ENCODE results near the gene RGS3. TPM values are rescaled to one million over a fixed set of nuclear protein-coding genes. Genes with fewer than 3 reads are reported as not detected.
"Not testable (repeated sequence)": the region's sequence is repeated elsewhere in the genome, so short reads cannot be mapped to it uniquely, and the experiment has no call there.

The RGS3 gene
- total RNA-seq, 1 experiment from 2014 or later = 26.9 TPM

DNA sequence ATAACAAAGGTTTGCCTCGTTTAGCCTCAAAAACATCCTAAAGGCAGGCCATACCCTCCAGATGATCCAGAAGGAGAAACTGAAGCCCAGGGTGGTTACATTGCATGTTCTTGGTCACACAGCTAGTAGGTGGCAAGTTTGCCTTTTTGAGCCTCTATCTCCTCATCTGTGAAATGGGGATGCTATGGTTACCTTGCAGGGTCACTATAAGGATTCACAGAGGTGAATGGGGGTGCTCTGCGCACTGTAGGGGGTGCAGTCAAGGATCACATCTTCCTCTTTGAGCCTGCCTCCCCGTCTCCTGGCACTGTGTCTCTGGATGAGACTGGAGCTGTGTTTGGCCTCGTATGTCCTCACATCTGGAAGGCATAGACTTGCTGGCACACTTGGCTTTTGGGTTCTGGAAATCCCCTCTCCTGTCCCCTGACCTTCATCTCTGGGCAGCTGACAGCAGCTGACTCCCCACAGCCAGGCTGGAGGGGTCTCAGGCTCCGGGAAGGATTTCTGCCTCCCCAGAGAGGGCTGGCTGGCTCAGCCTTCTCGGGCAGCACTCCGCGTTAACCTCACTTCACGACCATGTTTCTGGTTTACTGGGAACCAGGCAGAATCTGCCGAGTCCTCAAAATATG, 167.7 kb downstream of the RGS3 start:
- no peak for DNase-seq (ENCODE audit: extremely low read depth, low read depth)

- no peak for DNase-seq (ENCODE audit: extremely low read depth, low read depth)
Observed at GRCh38 chr9:113631871-113632665, 168.5 kb downstream of the RGS3 start.

DNA sequence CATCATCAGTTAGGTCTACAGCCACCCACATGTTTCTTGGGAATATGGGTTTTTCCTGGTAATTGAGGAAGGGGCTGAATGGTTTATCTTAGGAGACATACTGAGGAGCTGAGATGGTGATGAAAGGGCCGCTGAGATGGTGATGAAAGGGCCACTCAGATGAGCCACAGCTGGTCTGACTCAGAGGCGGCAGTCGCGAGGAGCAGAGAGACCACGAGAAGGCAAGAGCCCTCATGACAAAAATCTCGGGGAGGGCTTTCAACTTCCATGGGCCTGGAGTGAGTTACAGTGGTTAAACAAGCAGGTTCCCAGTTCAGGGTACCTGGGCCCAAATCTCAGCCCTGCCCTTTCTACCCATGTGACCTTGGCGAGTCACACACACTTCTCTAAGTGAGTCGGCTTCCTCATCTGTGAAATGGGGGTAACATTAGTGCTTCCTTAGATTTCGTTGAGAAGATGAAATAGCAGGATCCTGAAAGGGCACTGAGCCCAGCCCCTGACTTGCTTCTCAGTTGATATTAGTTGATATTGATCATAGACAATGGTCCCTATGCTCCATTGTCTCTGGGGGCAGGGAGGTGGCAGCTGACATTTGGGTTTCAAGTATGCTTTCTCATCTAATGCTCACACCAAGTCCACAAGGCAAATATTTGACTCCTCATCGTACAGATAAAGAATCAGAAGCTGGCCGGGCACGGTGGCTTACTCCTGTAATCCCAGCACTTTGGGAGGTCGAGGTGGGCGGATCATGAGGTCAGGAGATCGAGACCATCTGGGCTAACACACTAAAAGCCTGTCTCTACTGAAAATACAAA, 169.5 kb downstream of the RGS3 start:
- no peak for DNase-seq (ENCODE audit: extremely low read depth, low read depth)

GRCh38 chr9:113633782-113634595, 170.5 kb downstream of the RGS3 start:
- DNase-seq (ENCODE audit: extremely low read depth, low read depth) = no peak

DNA sequence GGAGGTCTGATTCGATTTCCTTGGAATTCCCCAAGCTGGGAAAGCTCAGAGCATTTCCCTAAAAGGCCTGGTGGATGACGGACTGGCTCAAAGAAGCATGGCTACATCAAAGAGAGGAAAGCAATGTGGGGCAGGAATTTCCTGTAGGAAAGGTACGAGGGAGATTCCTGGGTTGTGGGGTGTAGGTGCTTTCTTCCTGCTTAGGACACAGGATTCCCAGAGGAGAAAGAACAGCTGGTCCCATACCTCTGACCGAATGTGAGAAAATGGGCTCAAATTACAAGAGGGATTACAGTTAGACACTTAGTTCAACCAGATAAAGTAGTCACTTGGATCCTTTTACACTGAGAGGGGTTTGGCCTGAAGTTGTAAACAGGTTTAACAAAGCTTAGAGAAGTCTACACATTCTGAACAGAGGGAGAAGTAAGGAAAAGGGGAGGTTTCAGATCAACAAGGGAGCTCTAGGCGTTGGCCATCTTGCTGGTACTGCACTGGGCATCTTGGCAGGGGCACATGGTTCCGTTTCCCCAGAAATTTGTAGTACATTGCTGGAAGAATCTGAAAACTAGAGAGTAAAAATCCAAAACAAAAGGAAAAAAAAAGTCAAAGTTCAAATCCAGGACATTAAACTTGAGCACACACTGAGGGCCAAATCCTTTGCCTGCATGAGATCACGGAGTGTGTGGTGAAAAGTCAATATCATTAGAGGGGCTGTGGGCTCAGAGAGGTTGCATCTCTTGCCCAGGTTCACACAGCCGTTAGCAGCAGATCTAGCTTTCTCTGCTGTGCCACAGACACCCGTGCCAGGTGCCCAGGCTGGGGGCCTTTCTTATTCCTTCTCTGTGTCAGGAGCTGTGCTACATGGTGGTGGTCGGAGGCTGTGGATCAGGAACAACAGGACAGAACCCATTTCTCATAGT, 171.3 kb downstream of the RGS3 start:
- DNase-seq (ENCODE audit: extremely low read depth, low read depth) = no peak

DNA sequence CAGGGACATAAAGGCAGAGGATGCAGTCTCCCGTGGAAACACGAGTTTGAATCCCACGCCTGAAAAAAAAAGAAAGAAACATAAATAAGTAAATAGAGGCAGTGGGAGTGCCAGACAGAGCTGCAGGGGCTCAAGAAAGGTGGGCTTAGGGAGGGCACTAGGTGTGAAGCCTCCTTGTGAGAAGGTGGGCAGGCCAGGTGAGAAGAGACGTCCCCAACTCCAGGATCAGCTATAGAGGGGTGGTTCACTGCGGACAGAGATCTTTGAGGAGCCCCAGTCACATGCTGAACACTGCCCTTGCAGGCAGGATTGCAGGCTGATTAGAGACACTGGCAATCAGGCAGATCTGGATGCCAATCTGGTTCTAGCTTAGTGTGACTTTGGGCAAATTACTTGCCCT, 172.1 kb downstream of the RGS3 start:
- no peak for DNase-seq (ENCODE audit: extremely low read depth, low read depth)

GRCh38 chr9:113636165-113636564, 172.6 kb downstream of the RGS3 start:
- no peak for DNase-seq (ENCODE audit: extremely low read depth, low read depth)

DNA sequence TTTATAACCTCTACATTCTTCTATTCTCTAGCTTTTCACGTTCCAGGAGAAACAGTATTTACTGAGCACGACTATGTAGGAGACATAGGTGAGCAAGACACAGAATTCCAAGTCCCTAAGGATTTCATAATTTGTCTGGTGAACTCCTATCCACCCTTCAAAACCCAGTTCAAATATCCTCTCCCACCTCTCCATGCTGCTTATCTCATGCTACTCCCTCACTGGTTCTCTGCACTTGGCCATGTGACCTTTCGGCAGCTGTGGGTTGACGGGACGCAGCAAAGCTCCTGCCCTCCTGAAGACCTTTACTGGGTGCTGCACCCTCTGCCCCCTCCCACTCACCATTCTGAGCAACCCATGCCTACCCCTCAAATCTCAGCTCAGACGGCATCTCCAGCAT, 173.2 kb downstream of the RGS3 start:
- DNase-seq (ENCODE audit: extremely low read depth, low read depth) = no peak

DNA sequence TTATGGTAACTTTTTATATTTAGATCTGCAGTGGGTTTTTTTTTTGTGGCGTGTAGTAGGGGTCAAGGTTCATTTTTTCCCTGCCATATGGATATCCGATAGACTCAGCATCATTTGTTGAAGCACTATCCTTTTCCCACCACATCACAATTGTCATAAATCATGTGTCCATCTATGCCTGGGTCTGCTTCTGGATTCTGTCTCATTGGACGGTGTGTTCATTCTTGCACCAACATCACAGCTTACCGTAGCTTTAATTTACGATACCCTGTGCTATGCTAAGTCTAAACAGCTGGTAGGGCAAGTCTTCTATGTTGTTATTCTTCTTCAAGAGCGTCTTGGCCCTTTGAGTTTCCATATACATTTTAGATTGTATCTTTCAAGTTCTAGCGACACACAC, 175.0 kb downstream of the RGS3 start:
- no peak for DNase-seq (ENCODE audit: extremely low read depth, low read depth)

DNA sequence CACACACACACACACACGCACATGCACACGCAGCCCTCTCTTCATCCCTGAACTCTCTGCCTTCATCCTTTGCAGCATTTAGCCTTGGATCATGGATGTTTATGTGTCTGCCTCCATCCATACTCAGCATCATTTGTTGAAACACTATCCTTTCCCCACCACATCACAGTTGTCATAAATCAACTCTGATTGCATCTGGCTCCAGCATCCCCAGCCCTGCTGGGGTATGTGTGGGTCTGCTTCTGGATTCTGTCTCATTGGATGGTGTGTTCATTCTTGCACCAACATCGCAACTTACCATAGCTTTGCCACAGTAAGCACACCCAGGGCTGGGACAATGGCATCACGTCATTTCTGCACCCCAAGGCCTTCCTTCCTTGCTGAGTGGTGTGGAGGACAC, 175.4 kb downstream of the RGS3 start:
- no peak for DNase-seq (ENCODE audit: extremely low read depth, low read depth)

DNA sequence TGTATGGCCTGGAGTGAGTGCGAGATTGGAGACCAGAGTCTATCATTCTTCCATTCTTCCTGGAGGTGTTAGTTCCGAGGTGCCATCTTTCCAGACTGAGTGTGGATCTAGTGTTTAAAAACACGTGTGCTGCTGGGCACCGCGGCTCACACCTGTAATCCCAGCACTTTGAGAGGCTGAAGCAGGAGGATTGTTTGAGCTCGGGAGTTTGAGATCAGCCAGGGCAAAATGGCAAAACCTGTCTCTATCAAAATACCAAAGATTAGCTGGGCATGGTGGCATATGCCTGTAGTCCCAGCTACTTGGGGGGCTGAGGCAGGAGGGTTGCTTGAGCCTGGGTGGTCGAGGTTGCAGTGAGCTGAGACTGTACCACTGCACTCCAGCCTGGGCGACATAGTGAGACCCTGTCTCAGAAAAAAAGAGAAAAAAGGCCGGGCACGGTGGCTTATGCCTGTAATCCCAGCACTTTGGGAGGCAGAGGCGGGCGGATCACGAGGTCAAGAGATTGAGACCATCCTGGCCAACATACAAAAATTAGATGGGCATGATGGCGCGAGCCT, 176.0 kb downstream of the RGS3 start:
- not testable (repeated sequence) for DNase-seq (ENCODE audit: extremely low read depth, low read depth)

DNA sequence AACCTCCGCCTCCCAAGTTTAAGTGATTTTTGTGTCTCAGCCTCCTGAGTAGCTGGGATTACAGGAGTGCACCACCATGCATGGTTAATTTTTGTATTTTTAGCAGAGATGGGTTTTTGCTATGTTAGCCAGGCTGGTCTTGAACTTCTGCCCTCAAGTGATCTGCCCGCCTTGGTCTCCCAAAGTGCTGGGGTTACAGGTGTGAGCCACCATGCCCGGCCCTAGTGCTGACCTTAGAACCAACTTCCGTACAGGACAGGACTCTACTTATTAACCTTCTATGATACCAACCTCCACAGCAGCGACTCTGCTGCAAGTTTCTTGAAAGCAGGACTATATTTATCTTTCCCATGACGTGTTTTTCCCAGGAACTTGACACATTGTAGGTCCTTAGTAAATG, 176.9 kb downstream of the RGS3 start:
- DNase-seq (ENCODE audit: extremely low read depth, low read depth) = no peak

DNA sequence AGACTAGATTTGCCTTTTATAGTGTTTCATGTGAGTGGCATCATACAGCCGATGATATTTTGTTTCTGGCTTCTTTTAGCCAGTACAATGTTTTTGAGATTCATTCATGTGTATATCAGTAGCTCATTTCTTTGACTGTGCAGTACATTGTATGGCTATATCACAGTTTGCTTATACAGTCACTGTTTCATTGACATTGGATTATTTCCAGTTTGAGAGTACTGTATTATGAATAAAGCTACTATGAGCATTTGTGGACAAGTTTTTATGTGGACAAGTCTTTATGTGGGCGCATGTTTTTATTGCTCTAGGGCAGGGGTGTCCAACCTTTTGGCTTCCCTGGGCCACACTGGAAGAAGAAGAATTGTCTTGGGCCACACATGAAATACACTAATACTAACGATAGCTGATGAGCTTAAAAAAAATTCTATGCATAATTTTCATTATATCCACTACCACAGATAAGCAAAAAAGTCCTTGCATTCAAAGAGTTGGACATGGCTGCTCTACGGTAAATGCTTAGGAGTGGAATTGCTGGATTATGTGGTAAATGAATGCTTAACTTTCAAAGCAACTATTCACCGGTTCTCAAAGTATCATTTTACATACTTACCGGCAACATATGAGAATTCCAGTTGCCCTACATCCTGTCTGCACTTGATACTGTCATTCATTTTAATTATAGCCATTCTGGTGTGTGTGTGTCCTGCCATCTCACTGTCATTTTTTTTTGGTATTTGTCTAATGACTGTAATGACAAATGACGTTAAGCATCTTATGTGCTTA, 177.8 kb downstream of the RGS3 start:
- DNase-seq (ENCODE audit: extremely low read depth, low read depth) = no peak

DNA sequence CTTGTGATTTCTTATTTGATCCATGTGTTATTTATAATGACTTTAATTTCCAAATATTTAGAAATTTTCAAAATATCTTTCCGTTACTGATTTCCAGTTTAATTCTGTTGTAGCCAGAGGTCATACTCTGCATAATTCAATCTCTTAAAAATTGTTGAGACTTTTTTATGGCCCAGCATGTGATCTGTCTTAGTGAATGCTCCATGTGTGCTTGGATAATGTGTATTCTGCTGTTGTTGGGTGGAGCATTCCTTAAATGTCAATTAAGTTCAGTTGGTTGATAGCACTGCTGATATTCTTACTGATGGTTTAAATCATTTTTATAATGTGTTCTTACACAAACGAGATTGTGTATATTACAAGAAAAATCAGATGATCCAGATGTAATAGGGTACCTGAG, 180.8 kb downstream of the RGS3 start:
- DNase-seq (ENCODE audit: extremely low read depth, low read depth) = no peak

- no peak for DNase-seq (ENCODE audit: extremely low read depth, low read depth)
Observed at GRCh38 chr9:113645227-113645977, 181.9 kb downstream of the RGS3 start.

GRCh38 chr9:113645978-113646253, 182.4 kb downstream of the RGS3 start:
- no peak for DNase-seq (ENCODE audit: extremely low read depth, low read depth)

GRCh38 chr9:113646491-113646890, 183.0 kb downstream of the RGS3 start:
- no peak for DNase-seq (ENCODE audit: extremely low read depth, low read depth)
